Measurements from ENCODE around the gene DHRS4.
"Not testable (repeated sequence)": the region's sequence is repeated elsewhere in the genome, so short reads cannot be mapped to it uniquely, and the experiment has no call there.

The DHRS4 gene

GRCh38 chr14:23941669-23942068 is 11.9 kb upstream of the DHRS4 start:
- no peak for DNase-seq

GRCh38 chr14:23942587-23942986 is 11.0 kb upstream of the DHRS4 start:
- DNase-seq: no peak

DNA sequence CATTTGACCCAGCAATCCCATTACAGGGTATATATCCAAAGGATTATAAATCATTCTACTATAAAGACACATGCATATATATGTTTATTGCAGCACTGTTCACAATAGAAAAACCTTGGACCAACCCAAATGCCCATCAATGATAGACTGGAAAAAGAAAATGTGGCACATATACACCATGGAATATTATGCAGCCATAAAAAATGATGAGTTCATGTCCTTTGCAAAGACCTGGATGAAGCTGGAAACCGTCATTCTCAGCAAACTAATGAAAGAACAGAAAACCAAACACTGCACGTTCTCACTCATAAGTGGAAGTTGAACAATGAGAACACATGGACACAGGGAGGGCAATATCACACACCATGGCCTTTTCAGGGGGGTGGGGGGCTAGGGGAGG is 4.5 kb upstream of the DHRS4 start:
- DNase-seq: not testable (repeated sequence)

GRCh38 chr14:23950411-23951135 is 3.0 kb upstream of the DHRS4 start:
- DNase-seq: no peak

GRCh38 chr14:23951136-23951466 is 2.5 kb upstream of the DHRS4 start:
- not testable (repeated sequence) for DNase-seq

DNA sequence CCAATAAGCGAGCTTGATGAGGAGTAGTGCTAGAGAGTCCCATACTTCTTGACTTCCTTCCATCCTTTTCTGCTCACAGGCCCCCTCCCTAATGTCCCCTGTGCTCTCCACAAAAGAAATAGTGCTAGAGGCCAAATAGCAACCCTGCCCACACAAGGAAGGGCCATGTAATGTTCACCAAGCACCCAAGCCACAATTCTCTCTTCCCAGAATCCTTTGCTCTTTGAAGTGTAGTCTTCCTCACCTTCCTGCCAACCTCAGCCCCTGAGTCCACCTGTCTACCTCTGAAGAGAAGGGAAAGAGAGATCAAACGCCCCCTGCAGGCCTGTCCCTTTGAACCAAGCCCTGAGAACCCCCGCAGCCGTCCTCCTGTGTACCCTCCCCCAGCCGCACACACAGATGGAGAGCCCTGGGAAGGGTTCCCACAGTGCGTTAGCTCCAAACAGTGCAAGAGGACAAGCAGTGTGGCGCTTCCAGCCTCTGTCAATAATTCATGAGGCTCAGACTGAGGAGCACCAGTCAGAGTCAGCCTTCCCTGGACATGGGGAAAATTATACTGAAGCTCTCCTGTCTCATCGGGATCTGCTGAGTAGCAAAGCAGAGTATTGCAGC is 1.9 kb upstream of the DHRS4 start:
- DNase-seq: no peak

- not testable (repeated sequence) for DNase-seq
These were observed 480 bp upstream of the DHRS4 start for GRCh38 chr14:23953116-23953463.

DNA sequence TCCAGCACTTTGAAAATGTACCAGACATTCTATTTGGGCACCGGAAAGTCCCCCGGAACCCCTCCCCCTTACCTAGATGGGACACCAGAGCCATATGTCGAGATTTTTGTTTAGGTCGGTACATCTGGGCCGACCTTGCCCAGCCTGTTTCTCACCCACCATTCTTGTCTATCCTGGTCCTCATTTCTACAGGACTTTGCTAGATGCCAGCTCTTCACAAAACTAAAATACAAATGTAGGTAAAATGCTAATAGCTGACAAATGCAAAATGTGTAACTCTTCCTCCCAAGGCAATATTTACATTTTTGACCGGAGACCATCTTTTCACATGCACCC is 677 bp downstream of the DHRS4 start:
- DNase-seq: not testable (repeated sequence)

DNA sequence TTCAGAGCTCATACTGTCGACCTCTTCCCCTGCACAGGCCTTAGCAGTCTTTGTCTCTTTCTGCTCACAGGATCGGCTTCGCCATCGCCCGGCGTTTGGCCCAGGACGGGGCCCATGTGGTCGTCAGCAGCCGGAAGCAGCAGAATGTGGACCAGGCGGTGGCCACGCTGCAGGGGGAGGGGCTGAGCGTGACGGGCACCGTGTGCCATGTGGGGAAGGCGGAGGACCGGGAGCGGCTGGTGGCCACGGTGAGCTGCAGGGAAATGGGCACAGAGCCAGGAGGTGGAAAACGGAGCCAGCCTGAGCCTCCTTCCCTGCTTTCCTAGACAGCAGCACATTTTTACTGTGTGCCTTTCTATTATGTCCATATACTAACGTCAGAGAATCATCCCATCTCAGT is 1.4 kb downstream of the DHRS4 start:
- not testable (repeated sequence) for DNase-seq

DNA sequence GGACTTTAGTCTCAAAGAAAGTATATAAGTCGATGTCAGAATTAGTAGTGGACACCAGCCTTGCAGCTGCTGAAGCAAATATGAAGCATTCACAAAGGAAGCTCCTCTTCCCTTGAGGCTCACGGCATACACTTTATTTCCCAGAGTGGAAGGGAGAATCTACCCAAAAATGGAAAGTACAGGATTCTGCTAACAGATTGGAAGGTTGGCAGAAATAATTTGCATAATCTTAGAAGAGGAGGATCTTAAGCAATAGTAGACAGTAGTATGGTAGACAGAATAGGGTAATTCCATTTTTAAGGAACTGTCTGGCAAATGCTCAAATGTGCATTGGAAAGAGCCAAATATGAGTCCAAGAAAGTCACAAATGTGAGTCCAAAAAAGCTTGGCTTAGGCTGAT is 2.2 kb downstream of the DHRS4 start:
- not testable (repeated sequence) for DNase-seq

- not testable (repeated sequence) for DNase-seq
These were observed 4.5 kb downstream of the DHRS4 start for GRCh38 chr14:23957913-23958569.

- not testable (repeated sequence) for DNase-seq
These were observed 7.3 kb downstream of the DHRS4 start for GRCh38 chr14:23960899-23961298.

- DNase-seq: not testable (repeated sequence)
These were observed 8.1 kb downstream of the DHRS4 start for GRCh38 chr14:23961704-23962103.

DNA sequence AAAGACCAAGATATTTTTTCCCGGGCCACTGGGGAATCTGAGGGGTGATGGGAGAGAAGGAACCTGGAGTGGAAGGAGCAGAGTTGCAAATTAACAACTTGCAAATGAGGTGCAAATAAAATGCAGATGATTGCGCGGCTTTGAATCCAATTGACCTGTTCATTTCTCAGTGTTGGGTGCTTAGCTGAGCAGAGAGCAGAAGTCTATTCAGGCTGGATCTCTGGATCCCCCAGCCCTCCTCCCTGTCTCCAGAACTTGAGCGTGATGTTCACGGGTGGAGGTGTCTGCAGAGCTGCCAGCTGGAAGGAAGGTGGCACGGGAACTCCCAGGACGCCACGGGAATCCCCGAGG is 15.5 kb downstream of the DHRS4 start:
- not testable (repeated sequence) for DNase-seq

DNA sequence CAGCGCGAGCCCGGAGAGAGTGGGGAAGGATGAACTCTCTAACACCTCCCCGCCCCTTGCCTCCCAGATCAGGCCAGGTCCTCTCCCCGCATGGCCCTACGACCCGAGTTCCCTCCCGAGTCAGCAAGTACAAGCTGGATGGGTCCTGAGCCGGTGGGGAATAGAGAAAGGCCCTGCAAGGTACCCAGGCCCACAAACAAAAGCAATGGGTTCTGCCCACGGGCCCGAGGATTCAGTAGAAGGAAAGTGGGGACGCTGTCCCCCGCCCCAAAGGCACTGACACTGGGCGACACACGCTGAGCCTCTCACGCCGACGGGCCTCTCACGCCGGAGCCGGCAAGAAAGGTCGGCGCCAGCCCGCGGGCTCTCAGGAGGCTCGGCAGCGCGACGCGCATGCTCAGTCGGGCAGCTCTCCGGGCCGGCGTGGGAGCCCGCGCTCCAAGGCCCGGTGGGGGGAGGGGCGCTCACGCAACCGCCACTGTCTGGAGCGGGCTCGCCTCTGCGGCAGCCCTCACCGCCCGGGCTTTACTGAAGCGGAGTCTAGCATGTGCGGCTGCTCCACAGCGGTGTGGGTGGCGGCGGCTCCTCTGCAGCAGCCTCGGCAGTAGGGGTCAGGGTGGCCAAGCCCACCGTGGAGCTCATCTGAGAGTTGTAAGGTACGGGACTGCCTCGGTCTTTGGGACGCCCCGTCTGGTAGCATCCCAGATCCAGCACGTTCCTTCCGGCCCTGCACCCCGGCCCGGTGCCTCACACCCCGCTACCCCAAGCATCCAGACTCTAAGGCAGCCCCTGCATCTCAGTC is 16.1 kb downstream of the DHRS4 start:
- DNase-seq: peak; percentile 18

DNA sequence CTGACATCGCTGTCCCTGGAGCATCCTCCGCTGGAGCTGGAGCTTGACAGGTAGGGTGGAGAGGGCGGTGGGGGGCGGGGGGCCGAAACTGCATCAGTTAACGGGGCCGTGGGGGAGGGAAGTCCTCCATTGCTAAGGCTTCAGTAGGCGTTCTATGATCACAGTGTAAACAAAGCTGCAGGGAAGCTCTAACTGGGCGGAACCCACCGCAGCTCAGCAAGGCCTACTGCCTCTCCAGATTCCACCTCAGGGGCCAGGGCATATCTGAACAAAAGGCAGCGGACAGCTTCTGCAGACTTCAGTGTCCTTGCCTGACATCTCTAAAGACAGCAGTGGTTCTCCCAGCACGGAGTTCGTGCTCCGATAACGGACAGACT is 16.7 kb downstream of the DHRS4 start:
- not testable (repeated sequence) for DNase-seq

- DNase-seq: not testable (repeated sequence)
These were observed 19.6 kb downstream of the DHRS4 start for GRCh38 chr14:23973178-23973577.

DNA sequence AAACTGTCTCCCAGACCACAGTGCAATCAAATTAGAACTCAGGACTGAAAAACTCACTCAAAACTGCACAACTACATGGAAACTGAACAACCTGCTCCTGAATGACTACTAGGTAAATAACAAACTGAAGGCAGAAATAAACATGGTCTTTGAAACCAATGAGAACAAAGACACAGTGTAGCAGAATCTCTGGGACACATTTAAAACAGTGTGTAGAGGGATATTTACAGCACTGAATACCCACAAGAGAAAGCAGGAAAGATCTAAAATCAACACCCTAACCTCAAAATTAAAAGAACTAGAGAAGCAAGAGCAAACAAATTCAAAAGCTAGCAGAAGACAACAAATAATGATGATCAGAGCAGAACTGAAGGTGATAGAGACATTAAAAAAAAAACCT is 20.5 kb downstream of the DHRS4 start:
- not testable (repeated sequence) for DNase-seq

- not testable (repeated sequence) for DNase-seq
These were observed 23.6 kb downstream of the DHRS4 start for GRCh38 chr14:23977208-23977607.

- not testable (repeated sequence) for DNase-seq
These were observed 28.6 kb downstream of the DHRS4 start for GRCh38 chr14:23981951-23982813.

- peak; percentile 81 for DNase-seq
These were observed 31.5 kb downstream of the DHRS4 start for GRCh38 chr14:23984891-23985602.

- not testable (repeated sequence) for DNase-seq
These were observed 34.6 kb downstream of the DHRS4 start for GRCh38 chr14:23988223-23988606.
